Measurements from ENCODE around the gene NKTR.

NKTR gene

DNA sequence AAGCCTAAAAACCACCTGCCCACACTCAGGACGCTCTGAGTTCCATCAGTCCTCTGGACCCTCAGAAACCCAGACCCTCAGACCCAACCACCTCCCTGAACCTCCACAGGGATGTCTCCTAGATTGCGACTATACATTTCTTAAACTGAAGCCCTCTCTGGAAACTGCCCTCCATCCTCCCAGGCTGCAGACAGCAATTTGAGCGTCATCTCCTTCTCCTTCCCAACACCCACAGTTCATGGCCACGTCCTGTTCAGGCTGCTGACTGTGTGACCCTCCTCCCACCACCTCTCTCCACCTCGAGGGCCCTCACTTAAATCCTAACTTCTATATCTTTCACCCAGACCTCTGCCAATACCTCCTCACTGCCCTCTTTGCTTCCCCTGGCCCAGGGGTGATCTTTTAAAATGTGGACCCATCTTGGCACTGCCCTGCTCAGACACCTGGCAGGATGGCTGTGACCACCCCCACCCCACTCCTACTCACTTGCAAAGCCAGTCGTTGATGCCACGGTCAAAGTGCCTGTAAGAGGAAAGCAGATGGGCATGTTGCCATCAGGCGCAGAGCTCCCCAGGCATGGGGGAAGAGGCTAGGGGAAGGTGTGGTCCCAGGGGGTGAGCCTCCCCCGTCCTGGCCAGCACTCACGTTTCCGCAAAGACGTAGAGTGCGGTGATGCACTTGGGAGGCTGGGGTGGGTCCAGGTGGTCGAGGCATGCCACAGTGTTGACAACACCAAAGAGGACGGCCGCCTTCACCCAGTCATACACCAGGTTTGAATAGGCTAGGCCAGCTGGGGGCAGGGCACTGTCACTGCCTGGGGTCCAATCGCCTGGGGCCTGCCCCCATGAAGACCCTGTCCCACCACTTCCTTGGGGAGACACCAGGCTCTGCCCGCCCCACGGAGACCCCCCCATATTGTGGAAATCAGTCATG lies 96.1 kb downstream of the NKTR start:
- no peak for DNase-seq (ENCODE audit: low read depth)

DNA sequence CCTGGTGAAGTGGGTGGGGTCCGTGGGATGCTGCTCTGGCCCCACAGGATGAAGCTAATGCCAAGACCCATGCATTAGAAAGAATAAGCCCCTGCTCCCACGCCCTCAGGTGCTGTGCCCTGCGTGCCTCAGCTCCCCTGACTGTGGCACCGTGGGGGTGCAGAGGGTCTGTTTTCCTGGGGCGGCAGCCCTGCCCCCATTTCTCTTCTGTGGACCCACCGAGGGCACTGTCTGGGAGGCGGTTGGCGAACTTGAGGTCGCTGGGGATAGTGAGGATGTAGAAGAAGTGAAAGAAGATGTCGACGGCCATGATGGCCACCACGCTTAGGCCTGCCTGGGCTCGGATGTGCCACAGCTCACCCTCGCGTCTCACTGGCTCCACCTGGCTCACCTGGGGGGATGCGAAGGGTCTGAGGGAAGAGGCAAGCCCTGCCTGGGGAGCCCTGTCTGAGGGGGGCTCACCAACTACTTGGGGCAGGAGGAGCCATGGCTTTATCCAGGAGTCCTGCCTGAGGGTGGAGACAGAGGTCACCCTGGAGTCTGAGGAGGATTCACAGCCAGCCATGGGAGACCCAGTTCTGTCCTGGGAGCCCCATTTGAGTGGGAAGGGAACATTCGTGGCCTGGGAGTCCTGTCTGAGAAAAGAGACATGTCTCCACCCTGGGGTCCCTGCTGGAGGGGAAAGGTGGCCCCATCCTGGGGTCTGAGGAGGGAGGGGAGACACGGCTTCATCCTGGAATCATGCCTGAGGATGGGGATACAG lies 97.0 kb downstream of the NKTR start:
- no peak for DNase-seq (ENCODE audit: low read depth)
